ENCODE data around the gene C1orf116.

- TF ChIP-seq POLR2A (IDR thresholded peaks at IDR 0.05), result no peak
- TF ChIP-seq CTCF (IDR thresholded peaks at IDR 0.05), result no peak
- TF ChIP-seq POLR2AphosphoS5 (IDR thresholded peaks at IDR 0.05), result peak in 1 of 2 donors; percentile 43
Observed at GRCh38 chr1:207024202-207025145, 8.1 kb downstream of the C1orf116 start.
